Colon (tissue), 2 donors: ENCODE results near the gene MYO1D.
A peak's percentile ranks its signal among the peaks of the same experiment; 100 is the strongest.
"Not testable (repeated sequence)": the region's sequence is repeated elsewhere in the genome, so short reads cannot be mapped to it uniquely, and the experiment has no call there.

Experiments used
- FAIRE-seq: peaks from 2 replicates; lab custom pipeline; 2012; peaks lifted over from hg19 to GRCh38; lab: Jason Lieb, UNC
- donor health status: control.
- donor health status: control.

Gene MYO1D

GRCh38 chr17:32731556-32732295, 145.2 kb downstream of the MYO1D start:
- no peak for FAIRE-seq

- no peak for FAIRE-seq
Measured at GRCh38 chr17:32727681-32728080, 149.2 kb downstream of the MYO1D start.

GRCh38 chr17:32725697-32726096, 151.2 kb downstream of the MYO1D start:
- FAIRE-seq = no peak

- no peak for FAIRE-seq
Measured at GRCh38 chr17:32723310-32723955, 153.5 kb downstream of the MYO1D start.

GRCh38 chr17:32722733-32723132, 154.2 kb downstream of the MYO1D start:
- FAIRE-seq = no peak

GRCh38 chr17:32720671-32721070, 156.3 kb downstream of the MYO1D start:
- FAIRE-seq = no peak

GRCh38 chr17:32719689-32720088, 157.2 kb downstream of the MYO1D start:
- no peak for FAIRE-seq

GRCh38 chr17:32714922-32715321, 162.0 kb downstream of the MYO1D start:
- not testable (repeated sequence) for FAIRE-seq

- not testable (repeated sequence) for FAIRE-seq
Measured at GRCh38 chr17:32714206-32714605, 162.7 kb downstream of the MYO1D start.

GRCh38 chr17:32713081-32713480, 163.8 kb downstream of the MYO1D start:
- no peak for FAIRE-seq

GRCh38 chr17:32709562-32709961, 167.4 kb downstream of the MYO1D start:
- peak; percentile 18 for FAIRE-seq

- FAIRE-seq = no peak
Measured at GRCh38 chr17:32701871-32702270, 175.1 kb downstream of the MYO1D start.

- FAIRE-seq = no peak
Measured at GRCh38 chr17:32699247-32699646, 177.7 kb downstream of the MYO1D start.

GRCh38 chr17:32697728-32698625, 178.9 kb downstream of the MYO1D start:
- FAIRE-seq = no peak

GRCh38 chr17:32696426-32696825, 180.5 kb downstream of the MYO1D start:
- FAIRE-seq = no peak

GRCh38 chr17:32695864-32696263, 181.1 kb downstream of the MYO1D start:
- no peak for FAIRE-seq

- FAIRE-seq = no peak
Measured at GRCh38 chr17:32693194-32693897, 183.6 kb downstream of the MYO1D start.

- FAIRE-seq = no peak
Measured at GRCh38 chr17:32692179-32692578, 184.7 kb downstream of the MYO1D start.

GRCh38 chr17:32689348-32689747, 187.6 kb downstream of the MYO1D start:
- FAIRE-seq = no peak

GRCh38 chr17:32688221-32688620, 188.7 kb downstream of the MYO1D start:
- no peak for FAIRE-seq

GRCh38 chr17:32684087-32684958, 192.6 kb downstream of the MYO1D start:
- no peak for FAIRE-seq
